K562 (cell line): ENCODE data around the gene MTG2. TPM values are rescaled to one million over a fixed set of nuclear protein-coding genes. Genes with fewer than 3 reads are reported as not detected.

Source experiments
- ATAC-seq: fragments of 200-7000 bp; cut with Tn5 transposase; 3 replicates; pipeline ENCODE4 v1.9.1; 2020; ENCODE audit warnings: moderate library complexity
- BruUV-seq: library from RNA; stranded (reverse); fragments of 400-500 nt; replicated peaks from 2 replicates; lab custom pipeline; 2021; lab: Mats Ljungman, UMichigan
- CTCF ChIA-PET: fragments of 300-600 bp; formaldehyde crosslinking; extraction: SDS; loops from one replicate; lab custom pipeline; 2021; ENCODE audit warnings: low intra/inter-chr PET ratio; lab: Yijun Ruan, JAX
- POLR2A ChIA-PET: fragments of 300-600, 350-650 bp; sonication (Branson Sonifier 250); formaldehyde crosslinking; extraction: SDS; loops from one replicate; lab custom pipeline; 2021; ENCODE audit warnings: antibody characterized with exemption, inconsistent platforms; lab: Yijun Ruan, JAX
- DNase-seq, 4 experiments: peaks; one replicate each; pipeline versions ENCODE4 v3.0.0 to v3.0.0-alpha.2; 2011 to 2018; ENCODE audit warnings: low spot score in 3 of 4, mixed read lengths in 3 of 4; ENCODE audit errors: extremely low read depth in 1 of 4
- FAIRE-seq: peaks from 2 replicates; lab custom pipeline; 2011; peaks lifted over from hg19 to GRCh38; lab: Jason Lieb, UNC
- H2AFZ ChIP-seq: 2 replicates; pipeline ENCODE4 v1.6.0; 2011; ENCODE audit warnings: low read depth, low read length, control low read depth, inconsistent platforms
- H3K27ac ChIP-seq: fragments of 200-600 bp; 3 replicates; pipeline ENCODE4 v1.8.0; 2011; ENCODE audit warnings: low read depth, mild to moderate bottlenecking, control low read depth, inconsistent platforms, low read length, moderate library complexity, mixed read lengths; ENCODE audit errors: extremely low read depth
- H3K27me3 ChIP-seq, 2 experiments: fragments of 300-600 bp in 1 of 2; 2 replicates in 1 of 2; 3 replicates in 1 of 2; pipeline versions ENCODE4 v1.6.0 to v1.8.0; 2011; ENCODE audit warnings: inconsistent platforms in 2 of 2, low read length in 2 of 2, mild to moderate bottlenecking in 1 of 2, mixed read lengths in 1 of 2, moderate library complexity in 1 of 2; ENCODE audit not compliant: control insufficient read depth in 2 of 2, insufficient read depth in 2 of 2
- H3K36me3 ChIP-seq: fragments of 300-600 bp; 3 replicates; pipeline ENCODE4 v1.8.0; 2011; ENCODE audit warnings: mild to moderate bottlenecking, low read length, inconsistent platforms; ENCODE audit not compliant: control insufficient read depth, insufficient read depth
- H3K4me1 ChIP-seq, 2 experiments: fragments of 200-600 bp in 1 of 2; replicated peaks in 1 of 2; 2 replicates in 1 of 2; 3 replicates in 1 of 2; pipeline versions ENCODE4 v1.5.1 to v1.8.0; 2011; ENCODE audit warnings: inconsistent platforms in 2 of 2, low read length in 2 of 2, mild to moderate bottlenecking in 1 of 2, mixed read lengths in 1 of 2, moderate library complexity in 1 of 2; ENCODE audit not compliant: control insufficient read depth in 2 of 2, insufficient read depth in 2 of 2
- H3K4me2 ChIP-seq: 2 replicates; pipeline ENCODE4 v1.6.1; 2011; ENCODE audit warnings: low read length, control low read depth, inconsistent platforms, mixed read lengths; ENCODE audit not compliant: insufficient read depth
- H3K4me3 ChIP-seq: fragments of 200-600 bp; sonication (generic), shearing (Covaris generic); 2 replicates; pipeline ENCODE4 v1.5.1; 2016; ENCODE audit warnings: control low read depth, inconsistent platforms
- H3K79me2 ChIP-seq: fragments of 200-600 bp; 3 replicates; pipeline ENCODE4 v1.8.0; 2011; ENCODE audit warnings: low read length, inconsistent platforms; ENCODE audit not compliant: control insufficient read depth, insufficient read depth
- H3K9ac ChIP-seq, 2 experiments: 2 replicates each; pipeline versions ENCODE4 v1.6.0 to v1.6.1; 2011; ENCODE audit warnings: low read depth in 2 of 2, low read length in 2 of 2, control low read depth in 1 of 2, inconsistent platforms in 1 of 2, mild to moderate bottlenecking in 1 of 2, mixed read lengths in 1 of 2; ENCODE audit not compliant: insufficient read depth in 1 of 2
- H3K9me1 ChIP-seq: one replicate; pipeline ENCODE4 v1.6.0; 2011; ENCODE audit warnings: inconsistent platforms, mild to moderate bottlenecking, low read length, moderate library complexity; ENCODE audit not compliant: control insufficient read depth, insufficient read depth
- H3K9me3 ChIP-seq: replicated peaks from 2 replicates; pipeline ENCODE4 v1.5.1; 2011; ENCODE audit warnings: low read depth, low read length, inconsistent platforms; ENCODE audit not compliant: control insufficient read depth, insufficient read depth
- H4K20me1 ChIP-seq: replicated peaks from 2 replicates; pipeline ENCODE4 v1.6.1; 2011; ENCODE audit warnings: low read length, inconsistent platforms, mixed read lengths; ENCODE audit not compliant: control insufficient read depth, insufficient read depth
- CBFB ChIP-seq: sonication (generic); formaldehyde crosslinking; IDR thresholded peaks from 2 replicates; pipeline ENCODE4 v1.4.0; 2020; ENCODE audit warnings: mild to moderate bottlenecking, missing genetic modification reagents
- ELF1 ChIP-seq: fragments of 200-800 bp; sonication (Bioruptor generic); IDR thresholded peaks from 2 replicates; pipeline ENCODE4 v1.6.1; 2016; ENCODE audit warnings: missing genetic modification characterization, missing compliant biosample characterization
- GTF2E2 ChIP-seq: fragments of 200-800 bp; sonication (Bioruptor generic); IDR thresholded peaks from 2 replicates; pipeline ENCODE4 v1.6.1; 2016; ENCODE audit warnings: missing genetic modification characterization, missing compliant biosample characterization
- HBP1 ChIP-seq: fragments of 450-650 bp; formaldehyde crosslinking; IDR thresholded peaks from 2 replicates; pipeline ENCODE4 v1.4.0; 2022; ENCODE audit warnings: missing genetic modification characterization
- HOMEZ ChIP-seq: fragments of 250-450 bp; sonication (Bioruptor Pico); IDR thresholded peaks from 2 replicates; pipeline ENCODE4 v1.4.0; 2020; ENCODE audit warnings: mild to moderate bottlenecking, moderate library complexity
- MTA2 ChIP-seq: fragments of 450-650 bp; IDR thresholded peaks from 2 replicates; pipeline ENCODE4 v1.6.1; 2016; ENCODE audit warnings: low read depth
- NR2C2 ChIP-seq, 2 experiments: fragments of 200-800 bp in 1 of 2; sonication (Bioruptor generic) in 1 of 2; sonication (generic) in 1 of 2; formaldehyde crosslinking in 1 of 2; IDR thresholded peaks; 2 replicates each; pipeline versions ENCODE4 v1.6.1 to v1.8.0; 2016 to 2022; ENCODE audit warnings: mild to moderate bottlenecking in 1 of 2, missing compliant biosample characterization in 1 of 2, missing genetic modification characterization in 1 of 2, missing genetic modification reagents in 1 of 2
- RBBP5 ChIP-seq: fragments of 200-600 bp; sonication (generic); IDR thresholded peaks from 2 replicates; pipeline ENCODE4 v1.6.1; 2012; ENCODE audit warnings: borderline replicate concordance, mild to moderate bottlenecking, low read length, control low read depth, inconsistent platforms; ENCODE audit not compliant: insufficient read depth, poor library complexity, severe bottlenecking
- SP1 ChIP-seq: sonication (generic); formaldehyde crosslinking; IDR thresholded peaks from 2 replicates; pipeline ENCODE4 v1.8.1; 2022; ENCODE audit warnings: mild to moderate bottlenecking, missing genetic modification reagents
- U2AF1 ChIP-seq: fragments of 200-400 bp; formaldehyde crosslinking; optimal IDR thresholded peaks from 2 replicates; pipeline ENCODE3; 2017; ENCODE audit warnings: mild to moderate bottlenecking, low read depth, low read length, moderate library complexity
- WGBS: fragments of 100-300 bp; shearing (Covaris generic); methylation state at CpG from one replicate; pipeline ENCODE4 v1.1.6; 2016; ENCODE audit warnings: low coverage, mixed read lengths; ENCODE audit not compliant: insufficient coverage; ENCODE audit errors: missing lambda C conversion rate; 5-methylcytosine and 5-hydroxymethylcytosine counted together
- in situ Hi-C: fragments of 300-500 bp; cut with MboI; formaldehyde crosslinking; loops from 4 replicates; pipeline ENCODE4 v1.15.0; 2018; ENCODE audit warnings: inconsistent platforms, mixed read lengths
- intact Hi-C: fragments of 100-400 bp; cut with micrococcal nuclease; formaldehyde crosslinking; loops from 2 replicates; pipeline ENCODE4 v1.14.2; 2022
- polyA plus RNA-seq, 8 experiments: library from polyadenylated mRNA; depleted of rRNA in 4 of 8; stranded (reverse) in 5 of 8; unstranded in 3 of 8; fragments of >200 nt; fragmentation: Nextera tagmentation in 2 of 8; fragmentation: Illumina TruSeq in 1 of 8; extraction: Ambion mirVana in 2 of 8; extraction: Trizol in 1 of 8; gene quantifications; 2 replicates each; pipeline versions ENCODE4 v1.2.1 to v1.2.3, GENCODE V29; 2011 to 2014; ENCODE audit warnings: inconsistent platforms in 1 of 8, missing spikeins in 1 of 8
- total RNA-seq, 7 experiments: library from RNA; depleted of rRNA in 6 of 7; stranded (reverse); fragments of >200 nt in 6 of 7; fragmentation: Illumina TruSeq in 2 of 7; extraction: Trizol in 2 of 7; gene quantifications; 2 replicates each; pipeline versions ENCODE4 v1.2.1 to v1.2.3, GENCODE V29; 2011 to 2021; ENCODE audit warnings: low replicate concordance in 1 of 7

MTG2 gene
- total and polyA plus RNA-seq, 9 of the 15 experiments (the other 6 are each of a cell fraction or from before 2014, with no cell fraction given), result 8.7 to 67.5 (median 44.5) TPM

- H4K20me1 ChIP-seq, result 0 out of 2 replicates have a peak, but pooled peaks cover 4% of the 10 kb centered on the region
- H3K27ac ChIP-seq, result no peak overlapping the region
- no peak for DNase-seq
- in situ Hi-C loops, result no loop called here
- no peak overlapping the region for H2AFZ ChIP-seq
- BruUV-seq, result no TSS peak
- H3K4me3 ChIP-seq, result no peak overlapping the region
- ChIA-PET POLR2A (interaction anchor here (0.5 kb wide), 1 partner anchor 69 kb away, joined by 3 read pairs; no protein-coding TSS in a partner anchor), CTCF (no interaction called here)
- peaks cover 59% of the 10 kb centered on the region; the same call in 2 of the 3 replicates for H3K36me3 ChIP-seq
- H3K4me2 ChIP-seq, result no peak overlapping the region
- no peaks in the 10 kb centered on the region for H3K9me3 ChIP-seq
- no peak for TF ChIP-seq HBP1 (CRISPR knock-in tag)
- no peak for TF ChIP-seq CBFB (CRISPR knock-in tag)
- no peak for TF ChIP-seq GTF2E2
- no peak for TF ChIP-seq MTA2
- WGBS, result 82% methylated on average over 9 of the region's 9 CpGs
- H3K4me1 ChIP-seq, result no peaks in the 10 kb centered on the region
- no peaks in the 10 kb centered on the region for H3K79me2 ChIP-seq
- no peak for FAIRE-seq
- intact Hi-C loops, result no loop called here
- peaks cover 3% of the 10 kb centered on the region for H3K9me1 ChIP-seq
- H3K9ac ChIP-seq, result no peak overlapping the region
- H3K27me3 ChIP-seq, result no peaks in the 10 kb centered on the region
- ATAC-seq, result no peak
These were observed 12.3 kb upstream of the MTG2 start for GRCh38 chr20:62170536-62170935.

GRCh38 chr20:62171245-62171644 is 11.6 kb upstream of the MTG2 start:
- in situ Hi-C loops (no loop called here), intact Hi-C loops (no loop called here)
- H3K4me2 ChIP-seq, result no peak overlapping the region
- H3K9me3 ChIP-seq, result no peaks in the 10 kb centered on the region
- no peaks in the 10 kb centered on the region for H3K79me2 ChIP-seq
- H4K20me1 ChIP-seq, result 0 out of 2 replicates have a peak, but pooled peaks cover 4% of the 10 kb centered on the region
- peaks cover 3% of the 10 kb centered on the region for H3K9me1 ChIP-seq
- DNase-seq, result no peak
- no peak for ATAC-seq
- H2AFZ ChIP-seq, result no peak overlapping the region
- no peak overlapping the region for H3K4me3 ChIP-seq
- TF ChIP-seq ELF1 (no peak), U2AF1 (no peak), HOMEZ (CRISPR knock-in tag) (no peak), NR2C2 (CRISPR knock-in tag; IDR thresholded peaks at IDR 0.05) (no peak), NR2C2 (tag; IDR thresholded peaks at IDR 0.05) (no peak), RBBP5 (no peak), SP1 (no peak)
- 84% methylated on average over 8 of the region's 8 CpGs for WGBS
- no peak overlapping the region for H3K9ac ChIP-seq
- H3K36me3 ChIP-seq, result peaks cover 59% of the 10 kb centered on the region; the same call in 2 of the 3 replicates
- H3K27me3 ChIP-seq, result no peaks in the 10 kb centered on the region
- FAIRE-seq, result no peak
- BruUV-seq, result no TSS peak
- H3K27ac ChIP-seq, result no peak overlapping the region
- H3K4me1 ChIP-seq, result no peaks in the 10 kb centered on the region
- ChIA-PET POLR2A (interaction anchor here (0.6 to 0.7 kb wide), 2 partner anchors 73 to 151 kb away, joined by 3 read pairs; no protein-coding TSS in a partner anchor), CTCF (no interaction called here)
